ENCODE results near the gene AGAP3.

DNA sequence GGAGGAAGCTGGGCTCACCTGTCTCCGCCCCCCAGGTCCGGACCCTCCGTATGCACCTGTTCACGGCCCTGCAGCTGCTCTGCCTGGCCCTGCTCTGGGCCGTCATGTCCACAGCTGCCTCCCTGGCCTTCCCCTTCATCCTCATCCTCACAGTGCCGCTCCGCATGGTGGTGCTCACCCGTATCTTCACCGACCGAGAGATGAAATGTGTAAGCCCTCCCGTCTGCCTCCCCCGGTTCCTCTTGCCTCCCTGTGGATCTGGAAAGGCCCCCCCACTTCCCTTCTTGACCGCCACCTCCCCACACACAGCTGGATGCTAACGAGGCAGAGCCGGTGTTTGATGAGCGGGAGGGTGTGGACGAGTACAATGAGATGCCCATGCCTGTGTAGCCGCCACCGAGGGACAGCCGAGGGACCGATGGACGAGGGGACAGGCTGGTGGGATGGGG is 10.3 kb upstream of the AGAP3 start:
- TF ChIP-seq, protein P1, sequence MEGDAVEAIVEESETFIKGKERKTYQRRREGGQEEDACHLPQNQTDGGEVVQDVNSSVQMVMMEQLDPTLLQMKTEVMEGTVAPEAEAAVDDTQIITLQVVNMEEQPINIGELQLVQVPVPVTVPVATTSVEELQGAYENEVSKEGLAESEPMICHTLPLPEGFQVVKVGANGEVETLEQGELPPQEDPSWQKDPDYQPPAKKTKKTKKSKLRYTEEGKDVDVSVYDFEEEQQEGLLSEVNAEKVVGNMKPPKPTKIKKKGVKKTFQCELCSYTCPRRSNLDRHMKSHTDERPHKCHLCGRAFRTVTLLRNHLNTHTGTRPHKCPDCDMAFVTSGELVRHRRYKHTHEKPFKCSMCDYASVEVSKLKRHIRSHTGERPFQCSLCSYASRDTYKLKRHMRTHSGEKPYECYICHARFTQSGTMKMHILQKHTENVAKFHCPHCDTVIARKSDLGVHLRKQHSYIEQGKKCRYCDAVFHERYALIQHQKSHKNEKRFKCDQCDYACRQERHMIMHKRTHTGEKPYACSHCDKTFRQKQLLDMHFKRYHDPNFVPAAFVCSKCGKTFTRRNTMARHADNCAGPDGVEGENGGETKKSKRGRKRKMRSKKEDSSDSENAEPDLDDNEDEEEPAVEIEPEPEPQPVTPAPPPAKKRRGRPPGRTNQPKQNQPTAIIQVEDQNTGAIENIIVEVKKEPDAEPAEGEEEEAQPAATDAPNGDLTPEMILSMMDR (optimal IDR thresholded peaks at IDR 0.05 in 1 of 3, IDR thresholded peaks at IDR 0.05 in 1 of 3, conservative IDR thresholded peaks at IDR 0.05 in 1 of 3; ENCODE audit: extremely low read depth in 1 of 3, insufficient read depth in 2 of 3, low read length in 3 of 3), result no peak
- no peak for TF ChIP-seq EZH2 (IDR thresholded peaks at IDR 0.05; ENCODE audit: low read length)
